CD4-positive, alpha-beta T cell treated with Interleukin-10 for 1 hour (primary cell): ENCODE measurements around the gene HES2.
"Not testable (repeated sequence)": the region's sequence is repeated elsewhere in the genome, so short reads cannot be mapped to it uniquely, and the experiment has no call there.

Experiments used
- DNase-seq: peaks from one replicate; pipeline ENCODE4 v3.0.0-alpha.2; 2020

Gene HES2

DNA sequence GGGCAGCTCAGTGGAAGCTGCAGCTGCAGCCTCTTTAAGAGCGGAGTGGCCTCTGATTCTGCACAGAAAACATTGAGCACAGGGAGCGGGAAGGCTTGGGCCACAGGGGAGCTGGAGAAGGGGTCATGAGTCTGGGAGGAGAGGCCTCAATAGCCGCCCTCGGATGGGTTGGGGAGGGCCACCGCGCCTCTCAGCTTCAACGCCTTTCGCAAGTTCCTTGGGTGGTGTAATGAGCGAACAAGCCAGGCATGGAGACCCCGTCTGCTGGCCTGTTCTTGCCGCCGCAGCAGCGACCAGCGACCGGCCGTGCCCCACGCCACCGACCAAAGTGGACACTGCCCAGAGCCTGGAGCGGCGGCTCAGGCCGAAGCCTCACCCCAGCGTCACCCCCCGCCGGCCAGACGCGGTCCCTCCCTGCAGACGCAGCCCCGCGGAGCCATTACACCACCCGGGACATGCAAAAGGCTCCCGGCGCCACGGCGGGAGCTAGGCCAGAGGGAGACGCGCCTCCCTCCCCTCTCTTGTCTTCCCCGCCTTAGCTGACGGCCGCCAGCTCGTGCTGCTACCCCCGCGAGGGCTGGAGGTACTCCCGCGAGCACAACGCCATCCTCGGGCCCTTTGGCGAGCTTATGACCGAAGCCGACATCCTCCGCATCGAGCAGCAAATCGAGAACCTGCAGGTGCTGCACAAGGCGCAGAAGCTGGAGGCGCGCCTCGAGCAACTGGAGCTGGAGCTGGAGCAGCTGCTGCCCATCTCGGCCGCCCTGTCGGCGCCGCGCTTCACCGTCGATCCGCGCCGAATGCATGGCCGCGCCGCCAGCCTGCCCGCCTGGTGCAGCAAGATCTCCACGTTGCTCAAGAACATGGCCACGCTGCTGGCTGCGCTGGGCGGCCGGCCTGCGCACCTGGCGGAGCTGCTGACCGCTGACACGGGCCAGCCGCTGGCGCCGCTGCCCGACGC is 34.5 kb upstream of the HES2 start:
- DNase-seq: not testable (repeated sequence)

GRCh38 chr1:6450943-6451373 is 31.2 kb upstream of the HES2 start:
- DNase-seq: no peak

- not testable (repeated sequence) for DNase-seq
Measured at GRCh38 chr1:6450486-6450885, 30.8 kb upstream of the HES2 start.

DNA sequence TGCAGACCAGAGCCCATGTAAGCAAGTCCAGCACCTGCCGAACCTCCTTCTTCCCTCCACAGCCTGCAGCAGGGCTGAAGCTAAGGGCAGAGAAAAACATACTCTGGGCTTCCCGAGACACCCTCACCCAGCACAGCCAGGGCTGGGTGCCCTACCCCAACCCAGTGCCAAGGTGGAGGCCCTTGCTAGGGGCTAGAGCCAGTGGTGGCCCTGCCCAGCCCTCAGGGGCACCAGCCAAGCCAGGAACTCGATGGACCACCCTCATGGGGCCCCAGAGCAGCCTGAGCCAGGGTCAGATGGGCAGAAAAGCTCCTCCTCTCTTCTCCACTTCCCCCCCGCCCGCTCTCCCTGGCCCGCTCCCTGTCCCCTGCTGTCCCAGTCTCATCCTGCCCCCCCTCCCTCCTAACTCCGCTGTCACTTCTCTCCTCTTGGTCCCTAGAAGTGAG is 30.3 kb upstream of the HES2 start:
- no peak for DNase-seq

GRCh38 chr1:6448749-6449631 is 29.3 kb upstream of the HES2 start:
- DNase-seq: peak; percentile 44

- peak; percentile 67 for DNase-seq
Measured at GRCh38 chr1:6447818-6448748, 28.4 kb upstream of the HES2 start.

DNA sequence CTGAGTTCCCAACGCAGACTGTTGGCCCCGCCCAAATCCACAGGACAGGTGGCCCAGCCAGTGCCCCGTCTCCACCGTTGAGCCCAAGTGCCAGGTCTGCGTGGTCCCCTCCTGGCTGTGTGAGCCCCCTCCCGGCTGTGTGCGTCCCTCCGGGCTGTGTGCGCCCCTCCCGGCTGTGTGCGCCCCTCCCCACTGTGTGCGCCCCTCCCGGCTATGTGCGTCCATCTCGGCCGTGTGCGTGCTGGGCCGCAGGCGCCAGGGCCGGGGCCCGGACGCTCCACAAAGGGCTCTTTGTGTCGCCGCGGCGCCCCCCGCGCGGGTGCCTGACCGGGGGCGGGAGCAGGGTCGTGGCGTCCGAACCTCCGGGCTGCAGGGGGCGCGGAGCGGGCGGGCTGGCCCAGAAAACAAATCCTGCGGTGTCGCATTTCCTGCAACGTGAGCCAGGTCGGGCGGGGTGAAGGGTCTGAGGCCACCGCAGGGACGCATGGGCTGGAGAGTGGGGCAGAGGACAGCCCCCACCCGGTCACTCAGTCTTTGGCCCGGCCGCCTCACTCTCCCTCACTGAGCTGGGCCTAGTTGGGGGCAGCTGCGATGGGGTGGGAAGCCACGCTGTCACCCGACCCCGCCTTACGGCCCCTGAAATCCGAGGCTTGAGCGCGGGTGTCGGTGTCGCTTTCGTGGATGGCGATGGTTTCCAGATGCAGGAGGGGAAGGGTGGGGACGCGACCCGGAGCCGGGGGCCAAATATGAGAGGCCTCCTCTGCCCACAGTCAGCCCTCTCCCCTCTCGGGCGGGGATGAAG is 27.5 kb upstream of the HES2 start:
- no peak for DNase-seq

DNA sequence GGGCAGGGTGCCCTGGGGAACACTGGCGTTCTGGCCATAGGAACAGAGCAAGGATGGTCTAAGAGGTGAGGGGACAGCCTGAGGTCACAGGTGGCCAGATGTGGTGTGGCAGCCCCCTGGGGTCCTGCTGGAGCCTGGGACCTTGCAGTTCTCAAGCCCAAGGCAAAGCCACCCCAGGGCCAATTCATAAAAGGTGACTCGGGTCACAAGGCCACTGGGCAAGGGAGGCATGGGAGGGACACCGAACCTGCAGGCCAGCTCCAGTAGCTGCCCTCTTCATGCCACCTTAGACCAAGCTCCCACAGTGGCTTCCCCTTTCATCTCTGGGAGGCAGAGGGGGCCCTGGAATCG is 26.9 kb upstream of the HES2 start:
- no peak for DNase-seq

- DNase-seq: not testable (repeated sequence)
Measured at GRCh38 chr1:6445929-6446328, 26.2 kb upstream of the HES2 start.

- peak; percentile 61 for DNase-seq
Measured at GRCh38 chr1:6445062-6445763, 25.5 kb upstream of the HES2 start.

DNA sequence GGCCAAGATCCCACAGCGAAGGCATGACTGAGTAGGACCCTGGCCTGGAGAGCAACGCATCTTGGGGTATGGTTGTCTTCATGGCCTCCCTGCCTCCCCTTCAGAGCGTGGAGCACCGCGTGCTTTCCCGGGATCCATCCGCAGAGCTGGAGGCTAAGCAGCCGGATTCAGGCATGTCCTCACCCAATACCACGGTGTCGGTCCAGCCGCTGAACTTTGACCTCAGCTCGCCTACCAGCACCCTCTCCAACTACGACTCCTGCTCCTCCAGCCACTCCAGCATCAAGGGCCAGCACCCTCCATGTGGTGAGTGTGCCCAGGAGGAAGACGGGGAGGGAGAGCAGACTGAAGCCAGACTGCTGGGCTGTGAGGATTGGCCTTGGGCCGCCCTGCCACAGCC is 24.7 kb upstream of the HES2 start:
- no peak for DNase-seq

GRCh38 chr1:6443339-6444115 is 23.8 kb upstream of the HES2 start:
- DNase-seq: no peak

DNA sequence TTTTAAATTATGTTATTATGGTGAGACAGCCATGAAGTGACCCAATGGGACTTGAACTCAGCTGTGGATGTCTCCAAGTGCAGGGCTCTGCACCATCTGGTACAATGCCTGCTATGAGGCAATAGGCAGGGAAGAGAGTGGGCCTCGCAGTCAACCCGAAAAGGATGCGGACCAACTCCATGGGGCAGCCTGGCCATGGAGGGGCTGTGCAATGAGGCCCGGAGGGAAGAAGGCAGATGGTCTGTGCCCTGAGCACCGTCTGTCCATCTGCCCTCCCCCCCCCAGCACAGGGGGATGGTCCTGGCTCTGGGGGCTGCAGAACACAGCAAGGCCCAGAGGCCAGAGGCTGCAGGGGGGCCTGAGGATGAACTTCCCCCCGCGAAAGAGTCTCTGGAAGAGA is 21.9 kb upstream of the HES2 start:
- no peak for DNase-seq

DNA sequence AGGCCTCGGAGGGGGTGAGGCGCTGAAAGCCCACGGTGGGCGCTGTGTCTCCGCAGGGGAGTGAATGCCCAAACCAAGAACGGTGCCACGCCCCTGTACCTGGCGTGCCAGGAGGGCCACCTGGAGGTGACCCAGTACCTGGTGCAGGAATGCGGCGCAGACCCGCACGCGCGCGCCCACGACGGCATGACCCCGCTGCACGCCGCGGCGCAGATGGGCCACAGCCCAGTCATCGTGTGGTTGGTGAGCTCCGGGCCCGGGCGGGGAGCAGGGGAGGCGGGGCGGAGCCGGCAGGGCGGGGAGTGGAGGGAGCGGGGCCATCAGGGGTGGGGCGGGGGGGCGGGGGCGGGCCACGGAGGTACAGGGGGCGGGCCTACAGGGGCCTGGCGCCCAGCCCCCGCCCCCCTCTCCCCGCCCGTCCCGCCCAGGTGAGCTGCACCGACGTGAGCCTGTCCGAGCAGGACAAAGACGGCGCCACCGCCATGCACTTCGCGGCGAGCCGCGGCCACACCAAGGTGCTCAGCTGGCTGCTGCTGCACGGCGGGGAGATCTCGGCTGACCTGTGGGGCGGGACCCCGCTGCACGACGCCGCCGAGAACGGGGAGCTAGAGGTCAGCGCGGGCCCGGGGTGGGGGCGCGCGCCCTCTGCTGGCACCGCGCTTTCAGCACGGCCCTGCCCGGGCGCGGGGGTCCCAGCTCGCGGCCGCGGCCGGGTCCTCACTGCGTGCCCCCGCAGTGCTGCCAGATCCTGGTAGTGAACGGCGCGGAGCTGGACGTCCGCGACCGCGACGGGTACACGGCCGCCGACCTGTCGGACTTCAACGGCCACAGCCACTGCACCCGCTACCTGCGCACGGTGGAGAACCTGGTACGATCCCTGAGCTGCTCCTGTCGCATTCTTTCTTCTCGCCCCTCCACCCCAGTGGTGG is 20.7 kb upstream of the HES2 start:
- DNase-seq: peak; percentile 82

DNA sequence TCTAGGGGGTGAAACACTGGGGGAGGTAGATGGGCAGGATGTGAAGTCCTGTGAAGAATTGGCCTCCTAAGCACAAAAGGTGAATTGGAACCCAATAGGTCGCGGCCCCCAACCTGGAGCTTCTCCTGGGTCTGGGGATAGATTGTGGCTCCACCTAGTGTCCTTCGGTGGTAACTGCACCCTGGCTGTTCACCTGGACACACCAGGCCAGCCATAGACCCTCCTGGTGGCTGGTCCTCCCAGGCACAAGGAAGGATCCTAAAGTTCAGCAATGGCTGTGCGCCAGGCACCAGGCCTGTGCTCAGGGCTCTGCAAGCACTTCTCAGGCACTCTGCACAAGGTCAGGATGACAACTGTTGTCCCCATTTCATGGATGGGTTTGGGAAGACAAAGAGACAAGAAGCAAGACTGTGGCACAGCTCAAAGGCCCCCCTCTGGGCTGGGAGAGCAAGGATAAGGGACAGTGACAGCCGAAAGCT is 18.4 kb upstream of the HES2 start:
- peak; percentile 79 for DNase-seq

GRCh38 chr1:6437012-6437700 is 17.4 kb upstream of the HES2 start:
- DNase-seq: not testable (repeated sequence)

GRCh38 chr1:6436277-6436676 is 16.6 kb upstream of the HES2 start:
- DNase-seq: not testable (repeated sequence)

GRCh38 chr1:6435547-6435946 is 15.8 kb upstream of the HES2 start:
- DNase-seq: no peak
